GM20431 (cell line): ENCODE measurements around the gene AURKA.
"Not testable (repeated sequence)": the region's sequence is repeated elsewhere in the genome, so short reads cannot be mapped to it uniquely, and the experiment has no call there.

Experiments used
- in situ Hi-C: fragments of 300-500 bp; cut with MseI, MboI; formaldehyde crosslinking; loops from one replicate; pipeline ENCODE4 v1.15.0; 2020; ENCODE audit warnings: low sequenced_read_pairs; ENCODE audit not compliant: unreplicated experiment

Gene AURKA

DNA sequence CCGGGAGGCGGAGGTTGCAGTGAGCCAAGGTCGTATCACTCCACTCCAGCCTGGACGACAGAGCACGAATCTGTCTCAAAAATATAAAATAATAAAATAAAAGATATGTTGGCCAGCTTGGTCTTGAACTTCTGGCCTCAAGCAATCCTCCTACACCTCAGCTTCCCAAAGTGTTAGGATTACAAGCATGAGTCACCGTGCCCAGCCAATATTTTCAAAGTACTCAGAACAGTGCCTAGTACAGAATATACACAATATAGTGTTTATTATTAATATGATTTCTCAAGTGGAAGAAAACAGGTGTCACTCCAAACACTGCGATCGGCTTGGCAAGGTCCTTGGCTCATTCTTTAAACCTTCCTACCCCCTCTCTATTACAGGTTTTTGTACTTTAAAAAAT is 30.1 kb downstream of the AURKA start:
- in situ Hi-C loops: no loop called here

DNA sequence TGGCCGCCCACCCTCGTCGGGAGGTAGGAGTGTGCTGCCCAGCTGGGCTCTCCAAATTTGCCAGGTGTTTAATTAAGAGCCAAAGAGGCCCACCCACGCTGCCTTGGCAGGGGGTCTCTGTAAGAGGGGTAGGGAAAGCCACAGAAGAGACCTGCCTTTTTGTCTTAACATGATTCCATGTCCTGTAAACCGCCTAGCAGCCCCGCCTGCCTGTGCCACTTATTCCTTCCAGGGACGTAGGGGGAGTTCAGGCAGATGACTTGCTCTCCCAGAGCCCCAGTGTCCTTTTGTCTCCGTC is 31.2 kb downstream of the AURKA start:
- in situ Hi-C loops: no loop called here

DNA sequence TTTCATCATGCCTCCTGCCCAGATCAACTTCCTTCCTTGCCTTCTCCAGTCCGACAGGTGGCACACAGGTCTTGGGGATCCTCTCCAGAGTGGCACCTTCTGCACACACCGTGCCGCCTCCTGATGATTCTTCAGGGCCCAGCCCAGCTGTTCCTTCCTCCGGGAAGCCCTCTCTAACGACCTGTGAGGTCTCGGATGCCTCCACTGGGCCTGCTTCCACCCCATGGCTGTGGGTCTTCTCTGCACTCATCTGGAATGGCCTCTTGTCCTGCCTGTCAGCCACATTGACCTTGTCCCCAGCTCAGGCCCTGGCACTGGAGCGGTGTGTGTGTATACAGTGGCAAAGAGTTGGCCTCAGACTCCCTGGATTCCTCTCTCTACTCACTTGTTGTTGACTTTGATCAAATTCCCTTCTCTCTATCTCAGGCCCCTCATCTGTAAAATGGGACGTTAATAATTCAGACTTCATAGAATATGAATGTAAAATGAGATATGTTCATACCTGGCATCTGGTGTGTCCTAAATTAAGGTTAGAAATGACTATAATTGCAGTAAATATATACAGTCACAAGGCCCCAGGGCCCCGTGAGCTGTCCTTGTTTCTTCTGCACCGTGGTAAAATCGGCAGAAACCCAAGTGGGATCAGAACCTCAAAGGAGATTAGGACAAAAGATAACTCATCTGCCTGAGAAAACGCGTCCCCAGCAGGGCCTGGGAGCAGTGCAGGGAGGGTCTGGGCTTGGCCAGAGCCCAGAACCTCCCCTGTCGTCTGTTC is 31.7 kb downstream of the AURKA start:
- in situ Hi-C loops: no loop called here

DNA sequence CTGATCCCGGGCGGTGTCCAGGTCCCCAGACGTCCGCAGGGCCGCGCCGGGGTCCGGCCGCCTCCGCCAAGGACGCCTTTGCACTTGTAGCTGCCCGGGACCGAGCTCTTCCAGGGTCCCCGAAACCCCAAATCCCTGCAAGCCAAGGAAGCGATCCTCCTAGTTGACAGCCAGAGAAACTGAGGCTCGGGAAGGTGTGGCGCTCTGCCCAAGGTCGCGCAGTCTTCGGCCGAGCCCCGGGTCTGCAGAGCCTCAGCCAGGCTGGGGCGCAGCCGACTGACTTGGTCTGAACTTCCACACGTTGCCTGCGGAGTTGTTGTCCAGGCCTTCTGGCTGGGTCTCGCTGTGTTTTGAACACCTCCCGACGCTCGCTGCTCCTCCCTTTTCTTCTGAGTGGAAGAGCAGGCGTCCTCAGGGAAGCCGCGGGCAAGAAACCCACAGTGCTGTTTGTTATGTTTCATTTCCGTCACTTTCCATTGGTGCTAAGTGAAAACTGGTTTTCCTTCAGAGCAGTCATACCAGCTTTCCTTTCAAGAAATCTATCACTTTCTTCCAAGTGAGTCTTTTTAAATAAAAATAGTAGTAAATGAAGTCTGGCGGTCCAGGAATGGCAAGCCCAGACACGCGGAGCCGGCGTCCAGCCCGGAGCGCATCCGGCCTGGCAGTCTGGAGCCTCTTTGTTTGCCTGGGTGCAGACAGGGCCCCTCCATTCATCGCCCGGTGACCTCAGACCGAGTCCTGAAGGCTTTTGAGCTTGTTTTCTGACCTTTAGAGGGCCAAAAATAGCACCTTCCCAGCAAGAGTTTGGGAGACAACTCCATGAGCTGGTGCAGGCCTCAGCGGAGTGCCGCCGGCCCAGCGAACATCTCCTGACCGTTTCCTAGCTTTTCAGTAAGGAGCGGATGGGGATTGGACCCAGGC is 32.5 kb downstream of the AURKA start:
- in situ Hi-C loops: no loop called here

DNA sequence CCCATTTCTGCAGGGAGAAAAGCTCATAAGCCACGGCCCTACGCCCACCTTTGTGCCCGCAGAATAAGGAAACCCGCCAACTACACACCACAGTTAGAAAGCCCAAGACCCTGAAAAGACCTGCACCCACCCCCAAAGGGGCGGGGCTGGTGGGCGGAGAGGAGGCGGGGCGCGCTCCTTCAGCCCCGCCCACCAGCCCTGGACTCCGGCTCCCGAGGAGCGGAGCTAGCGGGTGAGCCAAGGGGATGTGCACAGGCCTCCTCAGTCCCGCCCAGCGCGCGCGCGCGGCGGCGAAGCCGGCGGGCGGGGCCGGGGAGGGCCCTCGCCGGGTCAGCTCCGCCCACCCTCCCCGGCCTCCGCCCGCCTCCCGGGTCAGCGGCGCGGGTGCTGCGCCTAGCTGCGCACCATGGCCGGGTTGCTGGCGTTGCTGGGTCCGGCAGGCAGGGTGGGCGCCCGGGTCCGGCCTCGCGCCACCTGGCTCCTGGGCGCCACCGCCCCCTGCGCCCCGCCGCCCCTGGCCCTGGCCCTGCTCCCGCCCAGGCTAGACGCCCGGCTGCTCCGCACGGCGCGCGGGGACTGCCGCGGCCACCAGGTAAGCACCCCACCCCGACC is 33.3 kb downstream of the AURKA start, which contains the start of gene FAM210B:
TSS of gene FAM210B (plus strand) at position 375 of the 612 bp plus-strand sequence. CDS start at position 407, 32 bp downstream.
- in situ Hi-C loops: no loop called here

DNA sequence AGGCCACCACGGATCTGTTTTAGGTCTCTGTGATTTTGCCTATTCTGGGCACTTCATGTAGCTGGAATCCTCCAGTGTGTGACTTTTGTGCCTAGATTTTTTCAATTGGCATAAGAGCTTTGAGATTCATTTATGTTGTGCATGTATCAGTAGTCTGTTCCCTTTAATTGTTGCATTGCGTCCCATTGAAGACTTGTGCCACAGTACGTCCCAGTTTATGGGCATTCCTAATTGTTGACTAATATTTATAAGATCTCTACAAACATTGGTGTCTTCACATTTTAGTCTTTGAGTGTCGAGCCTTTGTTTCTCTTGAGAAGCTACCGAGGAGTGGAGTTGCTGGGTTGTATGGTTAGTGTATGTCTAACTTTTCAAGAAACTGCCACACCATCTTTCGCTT is 33.9 kb downstream of the AURKA start:
- in situ Hi-C loops: no loop called here

DNA sequence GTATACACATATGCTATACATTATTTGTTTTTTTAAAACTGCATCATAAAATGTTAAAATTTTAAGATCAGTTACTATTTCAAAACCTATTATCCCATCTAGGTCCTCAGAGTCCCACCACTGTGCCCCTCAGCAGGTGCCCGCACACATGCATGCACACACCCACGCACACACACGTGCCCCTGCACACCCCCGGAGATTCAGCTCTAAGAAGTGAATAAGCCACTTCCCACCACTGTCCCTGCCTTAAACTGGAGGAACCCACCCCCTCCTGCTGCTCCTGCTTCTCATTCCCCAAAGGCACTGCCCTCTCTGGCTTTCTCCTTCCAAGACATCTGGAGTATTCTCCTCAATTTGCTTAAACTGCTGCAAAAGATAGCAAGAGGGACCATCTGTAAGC is 38.7 kb downstream of the AURKA start:
- in situ Hi-C loops: no loop called here

DNA sequence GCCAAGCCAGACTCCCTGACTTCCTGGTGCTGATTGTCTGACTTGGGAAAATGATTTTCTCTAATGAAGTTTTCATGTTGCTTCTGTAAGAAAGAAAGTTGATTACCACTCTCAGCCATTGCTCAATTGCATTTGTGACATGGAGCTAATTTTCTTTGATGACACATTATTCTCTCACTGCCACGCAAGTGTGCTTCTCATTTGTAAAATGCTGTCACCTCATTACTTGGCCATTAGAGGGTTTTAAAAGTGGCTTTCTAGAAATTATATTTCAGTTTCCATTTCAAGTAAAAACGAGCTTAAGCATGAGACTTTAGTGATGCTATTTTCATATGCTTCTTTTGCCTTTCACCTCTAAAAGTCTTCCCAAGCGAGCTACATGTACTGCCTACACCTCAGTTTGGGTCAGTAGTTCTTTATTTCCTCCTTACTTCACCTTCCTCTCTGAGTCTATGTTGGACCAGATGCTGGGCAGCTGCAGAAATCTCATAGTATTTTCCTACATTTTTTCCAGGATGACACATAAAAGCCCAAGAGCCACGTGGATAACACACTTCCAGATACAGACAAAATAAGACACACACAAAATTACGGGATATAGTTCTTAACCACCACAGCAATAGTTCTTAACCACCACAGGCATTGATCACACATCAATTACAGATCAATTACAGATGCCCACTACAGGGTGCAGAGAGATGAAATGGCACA is 39.5 kb downstream of the AURKA start:
- in situ Hi-C loops: no loop called here

DNA sequence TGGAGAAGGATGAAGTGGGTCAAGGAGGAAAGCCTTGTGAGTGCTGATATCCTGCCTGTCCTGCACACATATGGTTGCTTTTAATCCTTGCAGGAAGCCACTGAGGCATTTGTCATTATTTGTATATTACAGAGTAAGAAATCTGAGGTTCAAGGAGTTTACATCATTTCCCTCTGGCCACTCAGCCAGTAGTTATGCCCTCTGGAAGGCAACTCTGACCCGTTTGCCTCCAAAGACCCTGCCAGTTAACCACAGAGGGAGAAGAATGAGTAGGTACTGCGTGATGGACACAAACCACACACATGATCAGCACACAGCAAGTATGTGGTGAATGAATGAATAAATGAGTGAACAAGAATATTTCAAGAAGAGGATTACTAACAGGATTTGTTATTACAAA is 41.2 kb downstream of the AURKA start:
- in situ Hi-C loops: no loop called here

DNA sequence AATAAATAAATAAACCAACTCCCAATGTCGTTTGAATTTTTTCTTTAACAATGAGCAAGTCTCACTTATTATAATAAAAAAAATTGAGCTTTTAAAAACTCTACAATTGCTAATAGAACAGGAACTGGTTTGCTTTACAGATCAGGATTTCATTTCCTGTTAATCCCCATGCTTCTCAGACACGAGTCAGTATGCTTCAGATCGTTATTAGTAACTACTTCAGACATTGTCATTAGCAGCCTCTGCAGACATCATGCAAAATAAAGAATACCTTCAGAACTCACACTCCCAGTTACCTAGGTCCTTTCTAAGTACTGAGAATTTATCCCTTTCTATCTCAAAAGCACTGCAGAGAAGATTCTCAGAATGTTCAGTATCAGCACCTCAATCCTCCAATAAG is 43.3 kb downstream of the AURKA start:
- in situ Hi-C loops: no loop called here

DNA sequence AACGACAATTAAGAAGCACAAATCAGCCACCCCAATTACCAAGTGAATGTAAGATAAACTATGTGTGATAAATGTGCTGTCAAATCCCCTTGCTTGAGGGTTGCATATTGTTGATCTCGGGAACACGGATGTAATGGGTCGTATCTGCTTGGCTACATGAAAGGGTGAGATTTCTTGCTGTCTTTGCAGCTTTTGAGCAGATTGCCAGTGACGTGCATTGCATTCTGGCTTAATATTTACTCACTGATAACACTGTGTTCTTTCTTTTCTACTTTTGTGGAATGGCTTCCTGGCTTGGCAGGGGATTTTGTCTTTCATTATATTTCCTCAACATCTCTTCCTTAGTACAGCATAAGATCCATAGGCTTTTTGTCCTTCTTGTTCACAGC is 43.7 kb downstream of the AURKA start:
- in situ Hi-C loops: no loop called here

DNA sequence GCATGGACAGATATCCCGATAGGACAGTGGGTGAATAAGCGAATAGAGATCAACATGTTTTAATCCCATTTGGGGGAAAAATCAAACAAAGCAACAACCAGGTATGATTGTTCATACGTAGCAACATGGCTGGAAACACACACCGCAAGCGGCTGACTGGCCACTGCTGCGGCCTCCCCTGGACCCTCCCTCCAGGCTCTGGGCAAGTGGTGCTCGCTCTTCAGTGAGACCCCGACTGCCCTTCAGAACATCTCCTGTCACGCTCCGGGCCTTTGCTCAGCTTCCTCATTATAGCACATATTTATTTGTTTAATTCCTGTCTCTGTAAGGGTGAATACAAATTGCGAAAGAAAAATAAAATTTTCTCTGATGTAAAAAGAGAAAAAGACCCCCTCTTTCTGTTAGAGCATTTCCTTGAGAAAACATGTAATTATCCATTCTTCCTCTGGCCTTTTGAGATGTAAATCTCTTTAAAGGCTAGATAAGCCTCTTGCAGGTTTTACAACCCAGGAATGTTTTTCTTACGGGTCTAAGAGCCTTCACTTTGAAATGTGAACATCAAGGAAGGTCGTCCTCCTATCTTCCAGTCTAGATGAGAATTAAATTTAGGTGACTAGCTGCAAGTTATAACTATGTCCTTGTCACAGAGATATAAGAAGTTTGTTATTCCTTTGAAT is 44.2 kb downstream of the AURKA start:
- in situ Hi-C loops: no loop called here

DNA sequence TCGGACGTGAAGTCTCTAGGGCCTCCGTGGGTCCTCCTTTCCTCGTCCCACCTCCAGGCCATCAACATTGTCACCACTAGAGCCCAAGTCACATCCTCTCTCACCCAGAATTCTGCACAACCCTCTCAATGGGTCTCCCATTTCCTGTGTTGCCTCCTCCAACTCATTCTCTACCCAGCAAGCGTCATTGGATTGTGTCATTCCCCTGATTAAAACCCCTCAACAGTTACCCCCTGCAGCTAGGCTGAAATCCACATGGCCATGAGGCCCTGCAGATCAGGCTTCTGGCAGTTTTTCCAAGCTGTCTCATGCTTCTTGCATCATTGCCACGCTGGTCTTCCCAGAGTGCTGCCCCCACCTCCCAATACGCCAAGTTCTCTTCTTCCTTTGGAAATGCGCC is 46.1 kb downstream of the AURKA start:
- in situ Hi-C loops: no loop called here

DNA sequence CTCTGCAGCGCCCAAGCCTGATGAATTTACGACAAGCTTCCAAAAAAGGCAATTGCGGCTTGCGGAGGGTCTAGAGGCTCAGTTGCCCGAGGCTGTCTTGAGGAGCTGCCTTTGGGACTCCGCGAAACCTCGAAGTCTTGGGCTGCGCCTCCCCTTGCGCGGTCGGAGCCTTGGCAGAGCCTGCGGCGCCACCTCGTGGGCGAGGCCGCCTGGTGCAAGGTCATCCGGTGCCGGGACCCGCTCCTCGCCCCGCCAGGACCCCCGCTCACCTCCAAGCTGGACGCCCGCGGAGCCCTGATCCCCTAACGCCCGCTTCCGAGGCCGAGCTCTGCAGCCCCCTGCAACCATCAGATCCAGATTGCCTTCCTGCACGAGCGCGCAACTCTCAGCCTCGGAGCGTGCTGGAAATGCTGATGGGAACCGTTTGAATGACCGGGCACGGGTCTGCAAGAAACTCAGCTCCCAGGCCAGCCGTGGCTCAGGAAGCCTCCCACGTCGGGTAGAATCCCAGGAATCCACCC is 48.1 kb downstream of the AURKA start:
- in situ Hi-C loops: no loop called here

DNA sequence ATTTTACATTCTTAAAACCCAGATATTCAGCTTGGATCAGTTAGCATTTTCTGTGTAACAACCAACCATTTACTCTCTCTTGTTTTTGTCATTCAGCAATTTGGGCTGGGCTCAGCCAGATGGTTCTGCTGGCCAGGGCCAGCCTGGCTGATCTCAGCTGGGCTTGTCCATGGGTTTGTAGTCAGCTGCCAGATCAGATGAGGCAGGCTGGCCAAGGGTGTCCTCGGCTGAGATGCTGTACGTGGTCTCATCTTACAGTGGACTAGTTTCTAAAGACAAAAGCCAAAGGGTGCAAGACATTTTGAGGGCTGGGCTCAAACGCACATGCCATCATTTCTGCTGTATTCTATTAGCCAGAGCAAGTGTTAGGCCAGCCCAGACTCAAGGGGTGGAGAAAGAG is 49.2 kb downstream of the AURKA start:
- in situ Hi-C loops: no loop called here

DNA sequence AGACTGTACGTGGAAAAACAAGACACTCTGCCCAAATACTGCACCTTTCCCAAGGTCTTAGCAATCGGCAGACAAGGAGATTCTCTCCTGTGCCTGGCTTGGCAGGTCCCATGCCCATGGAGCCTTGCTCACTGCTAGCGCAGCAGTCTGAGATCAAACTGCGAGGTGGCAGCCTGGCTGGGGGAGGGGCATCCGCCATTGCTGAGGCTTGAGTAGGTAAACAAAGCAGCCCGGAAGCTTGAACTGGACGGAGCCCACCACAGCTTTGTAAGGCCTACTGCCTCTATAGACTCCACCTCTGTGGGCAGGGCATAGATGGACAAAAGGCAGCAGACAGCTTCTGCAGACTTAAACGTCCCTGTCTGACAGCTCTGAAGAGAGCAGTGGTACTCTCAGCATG is 55.3 kb downstream of the AURKA start:
- in situ Hi-C loops: not testable (repeated sequence)

DNA sequence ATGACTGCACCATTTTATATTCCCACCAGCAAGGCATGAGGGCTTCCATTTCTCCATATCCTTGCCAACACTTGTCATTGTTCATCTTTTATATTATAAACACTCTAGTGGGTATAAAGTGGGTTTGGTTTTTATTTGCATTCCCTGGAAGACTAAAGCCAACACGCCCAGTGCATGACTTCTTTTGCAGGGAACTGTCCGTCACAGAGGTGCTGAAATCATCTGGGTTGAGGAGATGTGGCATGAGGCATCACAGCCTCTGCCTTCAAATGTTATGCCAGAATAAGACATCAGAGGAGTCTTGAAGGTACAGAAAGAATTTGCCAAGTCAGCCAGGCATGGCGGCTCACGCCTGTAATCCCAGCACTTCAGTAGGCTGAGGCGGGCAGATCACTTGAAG is 63.2 kb downstream of the AURKA start:
- in situ Hi-C loops: no loop called here

DNA sequence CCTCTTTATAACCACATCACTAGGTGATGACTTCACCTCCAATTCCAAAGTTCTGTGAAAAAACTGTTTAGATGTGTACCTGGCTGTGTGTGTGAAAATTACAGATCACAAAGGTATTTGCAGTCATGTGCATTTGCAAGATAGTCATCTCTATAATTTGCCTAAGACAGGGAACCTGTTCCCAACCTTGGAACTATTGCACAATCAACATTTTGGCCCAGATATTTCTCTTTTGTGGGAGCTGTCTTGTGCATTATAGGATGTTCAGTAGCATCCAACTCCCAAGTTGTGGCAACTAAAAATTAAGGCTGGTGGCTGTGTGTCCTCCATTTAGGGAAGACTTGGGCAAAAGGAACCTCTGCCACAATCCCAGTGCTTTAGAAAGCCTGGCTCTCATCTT is 67.2 kb downstream of the AURKA start:
- in situ Hi-C loops: no loop called here

DNA sequence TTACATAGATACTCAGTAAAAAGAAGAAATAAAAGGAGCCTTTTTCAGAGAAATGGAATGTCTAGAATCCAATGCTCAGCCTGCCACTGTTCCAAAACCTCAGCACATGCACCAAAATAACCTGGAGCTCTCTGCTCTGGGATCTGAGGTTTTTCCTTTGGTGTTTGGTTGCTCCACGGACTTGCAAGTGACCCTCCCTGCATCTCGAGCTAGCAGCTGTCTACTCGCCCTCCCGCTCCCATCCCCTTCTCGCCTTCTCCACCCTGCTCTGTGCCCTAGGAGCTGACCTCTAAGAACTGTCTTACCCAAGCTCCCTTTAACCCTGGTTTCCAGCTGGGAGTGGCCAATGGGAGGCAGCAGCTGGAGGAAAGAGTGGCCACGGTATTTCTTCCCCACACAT is 68.4 kb downstream of the AURKA start:
- in situ Hi-C loops: no loop called here

DNA sequence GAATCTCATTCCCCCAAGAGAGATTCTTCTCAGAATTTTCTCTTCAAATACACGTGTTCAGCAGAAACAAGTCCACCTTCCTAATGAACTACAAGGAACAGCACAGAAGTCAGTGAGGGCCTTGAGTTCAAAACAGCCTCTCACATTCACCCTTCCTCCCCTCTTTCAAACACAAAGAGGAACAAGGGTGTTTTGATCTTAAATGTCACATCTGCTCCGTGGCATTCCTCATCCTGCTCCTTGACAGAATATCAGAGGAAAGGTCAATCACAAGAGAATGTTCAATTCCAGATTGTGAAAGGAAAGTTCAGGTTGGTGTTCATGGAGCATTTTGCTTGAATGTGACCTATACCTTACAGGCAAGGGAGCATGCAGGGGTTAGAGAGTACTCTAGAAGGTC is 68.8 kb downstream of the AURKA start:
- in situ Hi-C loops: no loop called here
